H1 (cell line): ENCODE results near the gene KRTAP9-6. TPM values are rescaled to one million over a fixed set of nuclear protein-coding genes. Genes with fewer than 3 reads are reported as not detected.

Experiments used
- CTCF ChIA-PET: fragments of 300-600 bp; sonication (Branson Sonifier 250); formaldehyde crosslinking; loops from one replicate; lab custom pipeline; 2021; ENCODE audit not compliant: partially characterized antibody; lab: Charles Lee
- POLR2A ChIA-PET: fragments of 300-600 bp; sonication (Branson Sonifier 250); formaldehyde crosslinking; loops from one replicate; lab custom pipeline; 2021; ENCODE audit warnings: inconsistent platforms; ENCODE audit not compliant: partially characterized antibody; lab: Charles Lee
- DNase-seq, 2 experiments: peaks; one replicate each; pipeline versions ENCODE4 v3.0.0 to v3.0.0-alpha.2; 2010 to 2022; ENCODE audit warnings: low spot score in 2 of 2, low read depth in 1 of 2, mixed read lengths in 1 of 2
- FAIRE-seq: peaks from 2 replicates; lab custom pipeline; 2011; peaks lifted over from hg19 to GRCh38; lab: Jason Lieb, UNC
- H2AFZ ChIP-seq: 2 replicates; pipeline ENCODE4 v1.8.1; 2012; ENCODE audit warnings: low read length, inconsistent platforms
- H2AK5ac ChIP-seq: 2 replicates; pipeline ENCODE4 v1.6.1; 2013; ENCODE audit warnings: low read depth, low read length
- H2BK120ac ChIP-seq: replicated peaks from 2 replicates; pipeline ENCODE3; 2013; ENCODE audit warnings: low read depth, low read length, inconsistent platforms
- H2BK12ac ChIP-seq: 2 replicates; pipeline ENCODE4 v1.6.1; 2013; ENCODE audit warnings: low read depth, low read length
- H2BK15ac ChIP-seq: 2 replicates; pipeline ENCODE4 v1.6.1; 2013; ENCODE audit warnings: low read length
- H2BK20ac ChIP-seq: 2 replicates; pipeline ENCODE4 v1.6.1; 2013; ENCODE audit warnings: low read length
- H2BK5ac ChIP-seq: 2 replicates; pipeline ENCODE4 v1.6.1; 2013; ENCODE audit warnings: low read depth, low read length
- H3K14ac ChIP-seq: 2 replicates; pipeline ENCODE4 v1.6.1; 2013; ENCODE audit warnings: inconsistent platforms; ENCODE audit not compliant: insufficient read length
- H3K18ac ChIP-seq: 2 replicates; pipeline ENCODE4 v1.6.1; 2013; ENCODE audit warnings: low read length; ENCODE audit errors: extremely low read depth
- H3K23ac ChIP-seq: 2 replicates; pipeline ENCODE4 v1.6.1; 2013; ENCODE audit warnings: inconsistent platforms; ENCODE audit not compliant: insufficient read length
- H3K23me2 ChIP-seq: 2 replicates; pipeline ENCODE4 v1.6.1; 2013; ENCODE audit warnings: low read depth, low read length
- H3K27ac ChIP-seq: 2 replicates; pipeline ENCODE4 v1.6.1; 2011; ENCODE audit warnings: low read depth, low read length, inconsistent platforms
- H3K27me3 ChIP-seq, 4 experiments: replicated peaks in 1 of 4; 1 replicate in 1 of 4; 2 replicates in 3 of 4; pipeline versions ENCODE4 v1.6.1 to v1.8.1; 2011 to 2013; ENCODE audit warnings: low read length in 3 of 4, mild to moderate bottlenecking in 3 of 4, inconsistent platforms in 2 of 4, mixed read lengths in 2 of 4, moderate library complexity in 1 of 4; ENCODE audit not compliant: control insufficient read depth in 3 of 4, insufficient read depth in 3 of 4; ENCODE audit errors: extremely low read depth in 1 of 4
- H3K36me3 ChIP-seq, 4 experiments: 2 replicates each; pipeline versions ENCODE4 v1.6.1 to v1.8.1; 2011 to 2013; ENCODE audit warnings: mild to moderate bottlenecking in 4 of 4, low read length in 3 of 4, moderate library complexity in 2 of 4, control low read depth in 1 of 4, inconsistent platforms in 1 of 4; ENCODE audit not compliant: insufficient read depth in 4 of 4, control insufficient read depth in 2 of 4
- H3K4ac ChIP-seq: replicated peaks from 2 replicates; pipeline ENCODE3; 2013; ENCODE audit warnings: low read length, low read depth, mixed read lengths, inconsistent platforms; ENCODE audit not compliant: insufficient read length
- H3K4me1 ChIP-seq, 4 experiments: replicated peaks in 1 of 4; 1 replicate in 1 of 4; 2 replicates in 3 of 4; pipeline versions ENCODE4 v1.6.1 to v1.8.1; 2011 to 2013; ENCODE audit warnings: low read length in 3 of 4, inconsistent platforms in 2 of 4, mixed read lengths in 1 of 4; ENCODE audit not compliant: insufficient read depth in 4 of 4, control insufficient read depth in 3 of 4
- H3K4me2 ChIP-seq, 2 experiments: 2 replicates each; pipeline versions ENCODE4 v1.6.1 to v1.8.1; 2011 to 2013; ENCODE audit warnings: low read depth in 2 of 2, low read length in 2 of 2, control low read depth in 1 of 2, inconsistent platforms in 1 of 2, mild to moderate bottlenecking in 1 of 2; ENCODE audit not compliant: insufficient read depth in 1 of 2
- H3K4me3 ChIP-seq, 4 experiments: fragments of 200-600, 300-600 bp in 1 of 4; sonication (generic), shearing (Covaris generic), sonication (Bioruptor Twin) in 1 of 4; 2 replicates each; pipeline versions ENCODE4 v1.5.1 to v1.8.1; 2011 to 2016; ENCODE audit warnings: low read length in 4 of 4, low read depth in 3 of 4, control low read depth in 2 of 4, inconsistent platforms in 2 of 4, mild to moderate bottlenecking in 2 of 4, mixed read lengths in 1 of 4, moderate library complexity in 1 of 4; ENCODE audit not compliant: insufficient read depth in 2 of 4; ENCODE audit errors: extremely low read depth in 1 of 4
- H3K56ac ChIP-seq: replicated peaks from 2 replicates; pipeline ENCODE3; 2013; ENCODE audit warnings: low read depth, mild to moderate bottlenecking, mixed read lengths, low read length, inconsistent platforms; ENCODE audit not compliant: insufficient read length
- H3K79me1 ChIP-seq: 2 replicates; pipeline ENCODE4 v1.6.1; 2013; ENCODE audit warnings: low read depth, low read length, control low read depth
- H3K79me2 ChIP-seq, 2 experiments: 2 replicates each; pipeline versions ENCODE4 v1.6.1 to v1.8.1; 2012 to 2013; ENCODE audit warnings: low read length in 2 of 2, mild to moderate bottlenecking in 2 of 2, inconsistent platforms in 1 of 2; ENCODE audit not compliant: insufficient read depth in 2 of 2, control insufficient read depth in 1 of 2
- H3K9ac ChIP-seq, 4 experiments: replicated peaks in 1 of 4; 1 replicate in 1 of 4; 2 replicates in 3 of 4; pipeline versions ENCODE4 v1.6.1 to v1.8.1; 2011 to 2013; ENCODE audit warnings: low read depth in 3 of 4, low read length in 3 of 4, control low read depth in 2 of 4, mild to moderate bottlenecking in 2 of 4, moderate library complexity in 2 of 4, inconsistent platforms in 1 of 4; ENCODE audit errors: extremely low read depth in 1 of 4
- H3K9me3 ChIP-seq, 2 experiments: 2 replicates each; pipeline versions ENCODE4 v1.6.1 to v1.8.1; 2012 to 2013; ENCODE audit warnings: mild to moderate bottlenecking in 2 of 2, moderate library complexity in 2 of 2, control low read depth in 1 of 2, inconsistent platforms in 1 of 2, low read depth in 1 of 2, low read length in 1 of 2, mixed read lengths in 1 of 2; ENCODE audit not compliant: insufficient read depth in 2 of 2
- H4K20me1 ChIP-seq, 2 experiments: replicated peaks in 1 of 2; 2 replicates each; pipeline versions ENCODE3 to v1.8.1; 2011 to 2013; ENCODE audit warnings: inconsistent platforms in 2 of 2, low read length in 2 of 2, mild to moderate bottlenecking in 1 of 2; ENCODE audit not compliant: insufficient read depth in 2 of 2, control insufficient read depth in 1 of 2
- H4K5ac ChIP-seq: 2 replicates; pipeline ENCODE4 v1.6.1; 2013; ENCODE audit warnings: low read length, low read depth, mixed read lengths, inconsistent platforms; ENCODE audit not compliant: insufficient read length
- H4K8ac ChIP-seq: 2 replicates; pipeline ENCODE4 v1.8.0; 2013; ENCODE audit warnings: mild to moderate bottlenecking, moderate library complexity, low read length, inconsistent platforms; ENCODE audit not compliant: insufficient read depth; ENCODE audit errors: extremely low read depth
- H4K91ac ChIP-seq: replicated peaks from 2 replicates; pipeline ENCODE3; 2013; ENCODE audit warnings: low read length, mixed read lengths, inconsistent platforms; ENCODE audit not compliant: insufficient read length
- ASH2L ChIP-seq: fragments of 200-600, 300-600 bp; sonication (generic); IDR thresholded peaks from one replicate; pipeline ENCODE4 v1.7.1; 2017; ENCODE audit warnings: low read length
- ATF3 ChIP-seq: IDR thresholded peaks from 2 replicates; pipeline ENCODE4 v1.6.1; 2011; ENCODE audit warnings: low read depth, mild to moderate bottlenecking, low read length; ENCODE audit not compliant: insufficient read depth
- BACH1 ChIP-seq: IDR thresholded peaks from 2 replicates; pipeline ENCODE4 v1.6.1; 2012; ENCODE audit warnings: low read length, improper control_type of control experiment
- BRCA1 ChIP-seq: IDR thresholded peaks from 2 replicates; pipeline ENCODE4 v1.6.1; 2012; ENCODE audit warnings: low read depth, low read length, improper control_type of control experiment
- CHD1 ChIP-seq: IDR thresholded peaks from 2 replicates; pipeline ENCODE4 v1.6.1; 2012; ENCODE audit warnings: low read depth, low read length, improper control_type of control experiment
- E2F6 ChIP-seq: IDR thresholded peaks from 2 replicates; pipeline ENCODE4 v1.6.1; 2012; ENCODE audit warnings: inconsistent platforms
- MAFK ChIP-seq: IDR thresholded peaks from 2 replicates; pipeline ENCODE4 v1.6.1; 2012; ENCODE audit warnings: low read depth, mild to moderate bottlenecking, improper control_type of control experiment, low read length
- RAD21 ChIP-seq, 2 experiments: IDR thresholded peaks in 1 of 2; conservative IDR thresholded peaks in 1 of 2; 2 replicates each; pipeline ENCODE4 v1.6.1; 2011; ENCODE audit warnings: low read depth in 2 of 2, low read length in 2 of 2, improper control_type of control experiment in 1 of 2, inconsistent platforms in 1 of 2, mild to moderate bottlenecking in 1 of 2, moderate library complexity in 1 of 2
- SP1 ChIP-seq: IDR thresholded peaks from 2 replicates; pipeline ENCODE4 v1.6.1; 2011; ENCODE audit warnings: low read depth, low read length
- SP4 ChIP-seq: IDR thresholded peaks from 2 replicates; pipeline ENCODE4 v1.6.1; 2012; ENCODE audit warnings: low read length, inconsistent platforms
- TAF1 ChIP-seq: IDR thresholded peaks from 2 replicates; pipeline ENCODE4 v1.6.1; 2011; ENCODE audit warnings: mild to moderate bottlenecking, low read depth, low read length
- USF2 ChIP-seq: IDR thresholded peaks from 2 replicates; pipeline ENCODE4 v1.6.1; 2011; ENCODE audit warnings: low read length, improper control_type of control experiment
- WGBS, 2 experiments: shearing (Covaris generic) in 1 of 2; methylation state at CpG; one replicate each; pipeline versions ENCODE4 v1.1.6 to v1.1.7; 2013 to 2015; ENCODE audit warnings: low lambda C conversion rate in 2 of 2, mixed read lengths in 2 of 2, inconsistent platforms in 1 of 2, low coverage in 1 of 2, missing lambda C conversion rate in 1 of 2; ENCODE audit not compliant: insufficient replicate concordance in 2 of 2, insufficient coverage in 1 of 2, insufficient read length in 1 of 2; ENCODE audit errors: extremely low coverage in 1 of 2, missing lambda C conversion rate in 1 of 2; 5-methylcytosine and 5-hydroxymethylcytosine counted together
- polyA plus RNA-seq, 7 experiments: library from polyadenylated mRNA; depleted of rRNA in 3 of 7; stranded (reverse) in 5 of 7; unstranded in 2 of 7; fragments of >200 nt in 5 of 7; fragments of 200-250 nt in 2 of 7; gene quantifications; 1 replicate in 5 of 7; 2 replicates in 1 of 7; 4 replicates in 1 of 7; pipeline versions ENCODE4 v1.2.1 to v1.2.3, GENCODE V29; 2011 to 2013; ENCODE audit warnings: missing spikeins in 2 of 7, mixed read lengths in 2 of 7
- total RNA-seq: library from RNA; stranded (reverse); fragmentation: NEBNext Ultra II Directional; extraction: Animal tissue kit (Norgen Biotek cat#: 25700); gene quantifications from 2 replicates; pipeline ENCODE4 v1.2.1, GENCODE V29; 2021

KRTAP9-6 gene
- total and polyA plus RNA-seq, 2 of the 8 experiments (the other 6 are each of a cell fraction or from before 2014, with no cell fraction given), result not detected

GRCh38 chr17:41308918-41309359 lies 43.8 kb downstream of the KRTAP9-6 start, which contains the start of gene KRTAP16-1:
Gene KRTAP16-1, minus strand, starts transcription at chr17:41309309. Its CDS starts 56 bp downstream, at chr17:41309253.
- no peak within 1 kb of the TSS for H2BK120ac ChIP-seq
- H2AK5ac ChIP-seq, result no peak within 1 kb of the TSS
- peak within 1 kb of the TSS; percentile 46; the same call in 1 of the 2 replicates for H2BK15ac ChIP-seq
- no peak within 1 kb of the TSS for H2BK12ac ChIP-seq
- no peaks in the 10 kb centered on the region; a peak in 2 of 7 replicates for H3K4me1 ChIP-seq
- no peak within 1 kb of the TSS for H4K91ac ChIP-seq
- no peaks in the 10 kb centered on the region; a peak in 1 of 7 replicates for H3K27me3 ChIP-seq
- no peaks in the 10 kb centered on the region for H3K9me3 ChIP-seq
- POLR2A ChIA-PET, result no interaction called here
- FAIRE-seq, result no peak
- H4K20me1 ChIP-seq, result no peaks in the 10 kb centered on the region
- 0 out of 2 replicates have a peak within 1 kb of the TSS, but pooled peaks have one; percentile 39 for H2BK5ac ChIP-seq
- no peak within 1 kb of the TSS for H2BK20ac ChIP-seq
- no peaks in the 10 kb centered on the region for H3K36me3 ChIP-seq
- H3K14ac ChIP-seq, result no peak within 1 kb of the TSS
- WGBS, 2 experiments, result 90% methylated on average over 5 of the region's 7 CpGs; no CpG with 5 or more reads in 1 of the 2 experiments
- H3K4ac ChIP-seq, result no peak within 1 kb of the TSS
- H3K4me2 ChIP-seq, result no peak within 1 kb of the TSS
- H2AFZ ChIP-seq, result no peak within 1 kb of the TSS
- H3K18ac ChIP-seq, result no peak within 1 kb of the TSS
- H3K9ac ChIP-seq, result no peak within 1 kb of the TSS
- H4K5ac ChIP-seq, result no peak within 1 kb of the TSS
- H3K27ac ChIP-seq, result no peak within 1 kb of the TSS
- no peaks in the 10 kb centered on the region for H3K79me2 ChIP-seq
- no peak within 1 kb of the TSS for H3K4me3 ChIP-seq
- CTCF ChIA-PET, result interaction anchor here (0.9 to 1.7 kb wide), 2 partner anchors 13 to 133 kb away, joined by 3 to 4 read pairs; no protein-coding TSS in a partner anchor
- no peak within 1 kb of the TSS for H4K8ac ChIP-seq
- DNase-seq, result no peak
- H3K56ac ChIP-seq, result no peak within 1 kb of the TSS
- no peak within 1 kb of the TSS for H3K23ac ChIP-seq
- H3K23me2 ChIP-seq, result no peaks in the 10 kb centered on the region; the same call in 1 of the 2 replicates
- no peaks in the 10 kb centered on the region for H3K79me1 ChIP-seq
- TF ChIP-seq RAD21 (IDR thresholded peaks at IDR 0.05 in 1 of 2, conservative IDR thresholded peaks at IDR 0.05 in 1 of 2; ENCODE audit: low read depth in 2 of 2, low read length in 2 of 2), result no peak
- no peak for TF ChIP-seq ASH2L
- no peak for TF ChIP-seq SP4
- TF ChIP-seq BACH1, result no peak
- TF ChIP-seq TAF1, result no peak
- no peak for TF ChIP-seq USF2
- no peak for TF ChIP-seq CHD1
- no peak for TF ChIP-seq E2F6
- TF ChIP-seq SP1, result no peak
- no peak for TF ChIP-seq ATF3
- TF ChIP-seq MAFK, result no peak
- no peak for TF ChIP-seq BRCA1
